K562 (cell line): ENCODE results near the gene OBSL1. TPM values are rescaled to one million over a fixed set of nuclear protein-coding genes. Genes with fewer than 3 reads are reported as not detected.
A peak's percentile ranks its signal among the peaks of the same experiment; 100 is the strongest.

ENCODE experiments used
- ATAC-seq: fragments of 200-7000 bp; cut with Tn5 transposase; 3 replicates; pipeline ENCODE4 v1.9.1; 2020; ENCODE audit warnings: moderate library complexity
- BruUV-seq: library from RNA; stranded (reverse); fragments of 400-500 nt; replicated peaks from 2 replicates; lab custom pipeline; 2021; lab: Mats Ljungman, UMichigan
- CTCF ChIA-PET: fragments of 300-600 bp; formaldehyde crosslinking; extraction: SDS; loops from one replicate; lab custom pipeline; 2021; ENCODE audit warnings: low intra/inter-chr PET ratio; lab: Yijun Ruan, JAX
- POLR2A ChIA-PET: fragments of 300-600, 350-650 bp; sonication (Branson Sonifier 250); formaldehyde crosslinking; extraction: SDS; loops from one replicate; lab custom pipeline; 2021; ENCODE audit warnings: antibody characterized with exemption, inconsistent platforms; lab: Yijun Ruan, JAX
- DNase-seq, 4 experiments: peaks; one replicate each; pipeline versions ENCODE4 v3.0.0 to v3.0.0-alpha.2; 2011 to 2018; ENCODE audit warnings: low spot score in 3 of 4, mixed read lengths in 3 of 4; ENCODE audit errors: extremely low read depth in 1 of 4
- FAIRE-seq: peaks from 2 replicates; lab custom pipeline; 2011; peaks lifted over from hg19 to GRCh38; lab: Jason Lieb, UNC
- H2AFZ ChIP-seq: 2 replicates; pipeline ENCODE4 v1.6.0; 2011; ENCODE audit warnings: low read depth, low read length, control low read depth, inconsistent platforms
- H3K27ac ChIP-seq: fragments of 200-600 bp; 3 replicates; pipeline ENCODE4 v1.8.0; 2011; ENCODE audit warnings: low read depth, mild to moderate bottlenecking, control low read depth, inconsistent platforms, low read length, moderate library complexity, mixed read lengths; ENCODE audit errors: extremely low read depth
- H3K27me3 ChIP-seq, 2 experiments: fragments of 300-600 bp in 1 of 2; 2 replicates in 1 of 2; 3 replicates in 1 of 2; pipeline versions ENCODE4 v1.6.0 to v1.8.0; 2011; ENCODE audit warnings: inconsistent platforms in 2 of 2, low read length in 2 of 2, mild to moderate bottlenecking in 1 of 2, mixed read lengths in 1 of 2, moderate library complexity in 1 of 2; ENCODE audit not compliant: control insufficient read depth in 2 of 2, insufficient read depth in 2 of 2
- H3K36me3 ChIP-seq: fragments of 300-600 bp; 3 replicates; pipeline ENCODE4 v1.8.0; 2011; ENCODE audit warnings: mild to moderate bottlenecking, low read length, inconsistent platforms; ENCODE audit not compliant: control insufficient read depth, insufficient read depth
- H3K4me1 ChIP-seq, 2 experiments: fragments of 200-600 bp in 1 of 2; replicated peaks in 1 of 2; 2 replicates in 1 of 2; 3 replicates in 1 of 2; pipeline versions ENCODE4 v1.5.1 to v1.8.0; 2011; ENCODE audit warnings: inconsistent platforms in 2 of 2, low read length in 2 of 2, mild to moderate bottlenecking in 1 of 2, mixed read lengths in 1 of 2, moderate library complexity in 1 of 2; ENCODE audit not compliant: control insufficient read depth in 2 of 2, insufficient read depth in 2 of 2
- H3K4me2 ChIP-seq: 2 replicates; pipeline ENCODE4 v1.6.1; 2011; ENCODE audit warnings: low read length, control low read depth, inconsistent platforms, mixed read lengths; ENCODE audit not compliant: insufficient read depth
- H3K4me3 ChIP-seq: fragments of 200-600 bp; sonication (generic), shearing (Covaris generic); 2 replicates; pipeline ENCODE4 v1.5.1; 2016; ENCODE audit warnings: control low read depth, inconsistent platforms
- H3K79me2 ChIP-seq: fragments of 200-600 bp; 3 replicates; pipeline ENCODE4 v1.8.0; 2011; ENCODE audit warnings: low read length, inconsistent platforms; ENCODE audit not compliant: control insufficient read depth, insufficient read depth
- H3K9ac ChIP-seq, 2 experiments: 2 replicates each; pipeline versions ENCODE4 v1.6.0 to v1.6.1; 2011; ENCODE audit warnings: low read depth in 2 of 2, low read length in 2 of 2, control low read depth in 1 of 2, inconsistent platforms in 1 of 2, mild to moderate bottlenecking in 1 of 2, mixed read lengths in 1 of 2; ENCODE audit not compliant: insufficient read depth in 1 of 2
- H3K9me1 ChIP-seq: one replicate; pipeline ENCODE4 v1.6.0; 2011; ENCODE audit warnings: inconsistent platforms, mild to moderate bottlenecking, low read length, moderate library complexity; ENCODE audit not compliant: control insufficient read depth, insufficient read depth
- H3K9me3 ChIP-seq: replicated peaks from 2 replicates; pipeline ENCODE4 v1.5.1; 2011; ENCODE audit warnings: low read depth, low read length, inconsistent platforms; ENCODE audit not compliant: control insufficient read depth, insufficient read depth
- H4K20me1 ChIP-seq: replicated peaks from 2 replicates; pipeline ENCODE4 v1.6.1; 2011; ENCODE audit warnings: low read length, inconsistent platforms, mixed read lengths; ENCODE audit not compliant: control insufficient read depth, insufficient read depth
- ZNF165 ChIP-seq: fragments of 250-450 bp; sonication (Bioruptor Pico); IDR thresholded peaks from 2 replicates; pipeline ENCODE4 v1.4.0; 2020; ENCODE audit warnings: borderline replicate concordance
- WGBS: fragments of 100-300 bp; shearing (Covaris generic); methylation state at CpG from one replicate; pipeline ENCODE4 v1.1.6; 2016; ENCODE audit warnings: low coverage, mixed read lengths; ENCODE audit not compliant: insufficient coverage; ENCODE audit errors: missing lambda C conversion rate; 5-methylcytosine and 5-hydroxymethylcytosine counted together
- in situ Hi-C: fragments of 300-500 bp; cut with MboI; formaldehyde crosslinking; loops from 4 replicates; pipeline ENCODE4 v1.15.0; 2018; ENCODE audit warnings: inconsistent platforms, mixed read lengths
- intact Hi-C: fragments of 100-400 bp; cut with micrococcal nuclease; formaldehyde crosslinking; loops from 2 replicates; pipeline ENCODE4 v1.14.2; 2022
- polyA plus RNA-seq, 8 experiments: library from polyadenylated mRNA; depleted of rRNA in 4 of 8; stranded (reverse) in 5 of 8; unstranded in 3 of 8; fragments of >200 nt; fragmentation: Nextera tagmentation in 2 of 8; fragmentation: Illumina TruSeq in 1 of 8; extraction: Ambion mirVana in 2 of 8; extraction: Trizol in 1 of 8; gene quantifications; 2 replicates each; pipeline versions ENCODE4 v1.2.1 to v1.2.3, GENCODE V29; 2011 to 2014; ENCODE audit warnings: inconsistent platforms in 1 of 8, missing spikeins in 1 of 8
- total RNA-seq, 7 experiments: library from RNA; depleted of rRNA in 6 of 7; stranded (reverse); fragments of >200 nt in 6 of 7; fragmentation: Illumina TruSeq in 2 of 7; extraction: Trizol in 2 of 7; gene quantifications; 2 replicates each; pipeline versions ENCODE4 v1.2.1 to v1.2.3, GENCODE V29; 2011 to 2021; ENCODE audit warnings: low replicate concordance in 1 of 7
- TF ChIP-seq, protein P1 (sequence below), 3 experiments: fragments of 200-800 bp in 1 of 3; sonication (Bioruptor generic) in 1 of 3; sonication (generic) in 1 of 3; formaldehyde crosslinking in 1 of 3; IDR thresholded peaks; 2 replicates each; pipeline versions ENCODE4 v1.6.1 to v1.8.0; 2016 to 2022; ENCODE audit warnings: mild to moderate bottlenecking in 2 of 3, missing compliant biosample characterization in 2 of 3, missing genetic modification characterization in 2 of 3, missing genetic modification reagents in 1 of 3
- TF ChIP-seq, protein P2 (sequence below): fragments of 200-600 bp; sonication (generic); IDR thresholded peaks from one replicate; pipeline ENCODE4 v1.6.1; 2012; ENCODE audit warnings: mild to moderate bottlenecking, low read depth, low read length, inconsistent platforms

OBSL1 gene
- total and polyA plus RNA-seq, 9 of the 15 experiments (the other 6 are each of a cell fraction or from before 2014, with no cell fraction given) = 1.2 to 26.6 (median 8.6) TPM

DNA sequence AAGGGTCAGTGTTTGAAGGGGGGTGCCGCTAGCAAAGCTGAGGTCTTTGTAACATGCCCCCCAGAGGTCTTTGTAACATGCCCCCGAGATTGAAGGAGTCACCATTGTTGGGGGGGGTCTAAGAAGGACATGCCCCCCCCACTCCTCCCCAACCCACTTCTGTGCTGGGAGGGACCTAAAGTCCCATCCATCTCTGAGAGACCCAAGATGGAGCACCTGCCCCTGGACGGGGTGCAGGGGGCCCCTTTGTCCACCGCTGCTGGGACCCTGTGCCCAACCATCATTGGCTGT, 63.0 kb downstream of the OBSL1 start:
- in situ Hi-C loops (no loop called here), intact Hi-C loops (no loop called here)
- FAIRE-seq = no peak
- H3K79me2 ChIP-seq = peaks cover 2% of the 10 kb centered on the region; the same call in 1 of the 3 replicates
- H3K9me3 ChIP-seq = no peaks in the 10 kb centered on the region
- no peaks in the 10 kb centered on the region for H3K9me1 ChIP-seq
- H2AFZ ChIP-seq = no peak overlapping the region
- no peak for DNase-seq
- H3K27me3 ChIP-seq = no peaks in the 10 kb centered on the region
- POLR2A ChIA-PET = interaction anchor here (1.4 to 3.4 kb wide), 2 partner anchors 9 to 12 kb away, joined by 7 to 37 read pairs; partner anchors contain the start of gene GMPPA
- no peak overlapping the region for H3K27ac ChIP-seq
- TF ChIP-seq, protein P1, sequence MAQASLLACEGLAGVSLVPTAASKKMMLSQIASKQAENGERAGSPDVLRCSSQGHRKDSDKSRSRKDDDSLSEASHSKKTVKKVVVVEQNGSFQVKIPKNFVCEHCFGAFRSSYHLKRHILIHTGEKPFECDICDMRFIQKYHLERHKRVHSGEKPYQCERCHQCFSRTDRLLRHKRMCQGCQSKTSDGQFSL (CRISPR knock-in tag; IDR thresholded peaks at IDR 0.05) = peak; percentile 56; the same call in 1 of the 2 replicates
- TF ChIP-seq, protein P1 (tag; IDR thresholded peaks at IDR 0.05) = peak in 1 of 2 experiments; percentile 73; a peak in 2 of 4 replicates
- no peak for TF ChIP-seq ZNF165
- TF ChIP-seq, protein P2, sequence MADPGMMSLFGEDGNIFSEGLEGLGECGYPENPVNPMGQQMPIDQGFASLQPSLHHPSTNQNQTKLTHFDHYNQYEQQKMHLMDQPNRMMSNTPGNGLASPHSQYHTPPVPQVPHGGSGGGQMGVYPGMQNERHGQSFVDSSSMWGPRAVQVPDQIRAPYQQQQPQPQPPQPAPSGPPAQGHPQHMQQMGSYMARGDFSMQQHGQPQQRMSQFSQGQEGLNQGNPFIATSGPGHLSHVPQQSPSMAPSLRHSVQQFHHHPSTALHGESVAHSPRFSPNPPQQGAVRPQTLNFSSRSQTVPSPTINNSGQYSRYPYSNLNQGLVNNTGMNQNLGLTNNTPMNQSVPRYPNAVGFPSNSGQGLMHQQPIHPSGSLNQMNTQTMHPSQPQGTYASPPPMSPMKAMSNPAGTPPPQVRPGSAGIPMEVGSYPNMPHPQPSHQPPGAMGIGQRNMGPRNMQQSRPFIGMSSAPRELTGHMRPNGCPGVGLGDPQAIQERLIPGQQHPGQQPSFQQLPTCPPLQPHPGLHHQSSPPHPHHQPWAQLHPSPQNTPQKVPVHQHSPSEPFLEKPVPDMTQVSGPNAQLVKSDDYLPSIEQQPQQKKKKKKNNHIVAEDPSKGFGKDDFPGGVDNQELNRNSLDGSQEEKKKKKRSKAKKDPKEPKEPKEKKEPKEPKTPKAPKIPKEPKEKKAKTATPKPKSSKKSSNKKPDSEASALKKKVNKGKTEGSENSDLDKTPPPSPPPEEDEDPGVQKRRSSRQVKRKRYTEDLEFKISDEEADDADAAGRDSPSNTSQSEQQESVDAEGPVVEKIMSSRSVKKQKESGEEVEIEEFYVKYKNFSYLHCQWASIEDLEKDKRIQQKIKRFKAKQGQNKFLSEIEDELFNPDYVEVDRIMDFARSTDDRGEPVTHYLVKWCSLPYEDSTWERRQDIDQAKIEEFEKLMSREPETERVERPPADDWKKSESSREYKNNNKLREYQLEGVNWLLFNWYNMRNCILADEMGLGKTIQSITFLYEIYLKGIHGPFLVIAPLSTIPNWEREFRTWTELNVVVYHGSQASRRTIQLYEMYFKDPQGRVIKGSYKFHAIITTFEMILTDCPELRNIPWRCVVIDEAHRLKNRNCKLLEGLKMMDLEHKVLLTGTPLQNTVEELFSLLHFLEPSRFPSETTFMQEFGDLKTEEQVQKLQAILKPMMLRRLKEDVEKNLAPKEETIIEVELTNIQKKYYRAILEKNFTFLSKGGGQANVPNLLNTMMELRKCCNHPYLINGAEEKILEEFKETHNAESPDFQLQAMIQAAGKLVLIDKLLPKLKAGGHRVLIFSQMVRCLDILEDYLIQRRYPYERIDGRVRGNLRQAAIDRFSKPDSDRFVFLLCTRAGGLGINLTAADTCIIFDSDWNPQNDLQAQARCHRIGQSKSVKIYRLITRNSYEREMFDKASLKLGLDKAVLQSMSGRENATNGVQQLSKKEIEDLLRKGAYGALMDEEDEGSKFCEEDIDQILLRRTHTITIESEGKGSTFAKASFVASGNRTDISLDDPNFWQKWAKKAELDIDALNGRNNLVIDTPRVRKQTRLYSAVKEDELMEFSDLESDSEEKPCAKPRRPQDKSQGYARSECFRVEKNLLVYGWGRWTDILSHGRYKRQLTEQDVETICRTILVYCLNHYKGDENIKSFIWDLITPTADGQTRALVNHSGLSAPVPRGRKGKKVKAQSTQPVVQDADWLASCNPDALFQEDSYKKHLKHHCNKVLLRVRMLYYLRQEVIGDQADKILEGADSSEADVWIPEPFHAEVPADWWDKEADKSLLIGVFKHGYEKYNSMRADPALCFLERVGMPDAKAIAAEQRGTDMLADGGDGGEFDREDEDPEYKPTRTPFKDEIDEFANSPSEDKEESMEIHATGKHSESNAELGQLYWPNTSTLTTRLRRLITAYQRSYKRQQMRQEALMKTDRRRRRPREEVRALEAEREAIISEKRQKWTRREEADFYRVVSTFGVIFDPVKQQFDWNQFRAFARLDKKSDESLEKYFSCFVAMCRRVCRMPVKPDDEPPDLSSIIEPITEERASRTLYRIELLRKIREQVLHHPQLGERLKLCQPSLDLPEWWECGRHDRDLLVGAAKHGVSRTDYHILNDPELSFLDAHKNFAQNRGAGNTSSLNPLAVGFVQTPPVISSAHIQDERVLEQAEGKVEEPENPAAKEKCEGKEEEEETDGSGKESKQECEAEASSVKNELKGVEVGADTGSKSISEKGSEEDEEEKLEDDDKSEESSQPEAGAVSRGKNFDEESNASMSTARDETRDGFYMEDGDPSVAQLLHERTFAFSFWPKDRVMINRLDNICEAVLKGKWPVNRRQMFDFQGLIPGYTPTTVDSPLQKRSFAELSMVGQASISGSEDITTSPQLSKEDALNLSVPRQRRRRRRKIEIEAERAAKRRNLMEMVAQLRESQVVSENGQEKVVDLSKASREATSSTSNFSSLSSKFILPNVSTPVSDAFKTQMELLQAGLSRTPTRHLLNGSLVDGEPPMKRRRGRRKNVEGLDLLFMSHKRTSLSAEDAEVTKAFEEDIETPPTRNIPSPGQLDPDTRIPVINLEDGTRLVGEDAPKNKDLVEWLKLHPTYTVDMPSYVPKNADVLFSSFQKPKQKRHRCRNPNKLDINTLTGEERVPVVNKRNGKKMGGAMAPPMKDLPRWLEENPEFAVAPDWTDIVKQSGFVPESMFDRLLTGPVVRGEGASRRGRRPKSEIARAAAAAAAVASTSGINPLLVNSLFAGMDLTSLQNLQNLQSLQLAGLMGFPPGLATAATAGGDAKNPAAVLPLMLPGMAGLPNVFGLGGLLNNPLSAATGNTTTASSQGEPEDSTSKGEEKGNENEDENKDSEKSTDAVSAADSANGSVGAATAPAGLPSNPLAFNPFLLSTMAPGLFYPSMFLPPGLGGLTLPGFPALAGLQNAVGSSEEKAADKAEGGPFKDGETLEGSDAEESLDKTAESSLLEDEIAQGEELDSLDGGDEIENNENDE = no peak
- WGBS = 37% methylated on average over 2 of the region's 4 CpGs
- H3K9ac ChIP-seq = no peak overlapping the region; a peak in 1 of 4 replicates
- H3K4me2 ChIP-seq = no peak overlapping the region
- no peaks in the 10 kb centered on the region for H4K20me1 ChIP-seq
- no TSS peak for BruUV-seq
- CTCF ChIA-PET = no interaction called here
- H3K4me3 ChIP-seq = no peak overlapping the region
- peaks cover 43% of the 10 kb centered on the region; the same call in 2 of the 3 replicates for H3K36me3 ChIP-seq
- H3K4me1 ChIP-seq = peaks cover 59 to 84% of the 10 kb centered on the region in 2 experiments
- ATAC-seq = no peak
